ENCODE results near the gene LMBR1. TPM values are rescaled to one million over a fixed set of nuclear protein-coding genes. Genes with fewer than 3 reads are reported as not detected.

Gene LMBR1
- total RNA-seq, 5 donors from 2014 or later (not counting 1 experiment from before 2014, with no cell fraction given) = 79.1 to 94.8 (median 83.8) TPM

DNA sequence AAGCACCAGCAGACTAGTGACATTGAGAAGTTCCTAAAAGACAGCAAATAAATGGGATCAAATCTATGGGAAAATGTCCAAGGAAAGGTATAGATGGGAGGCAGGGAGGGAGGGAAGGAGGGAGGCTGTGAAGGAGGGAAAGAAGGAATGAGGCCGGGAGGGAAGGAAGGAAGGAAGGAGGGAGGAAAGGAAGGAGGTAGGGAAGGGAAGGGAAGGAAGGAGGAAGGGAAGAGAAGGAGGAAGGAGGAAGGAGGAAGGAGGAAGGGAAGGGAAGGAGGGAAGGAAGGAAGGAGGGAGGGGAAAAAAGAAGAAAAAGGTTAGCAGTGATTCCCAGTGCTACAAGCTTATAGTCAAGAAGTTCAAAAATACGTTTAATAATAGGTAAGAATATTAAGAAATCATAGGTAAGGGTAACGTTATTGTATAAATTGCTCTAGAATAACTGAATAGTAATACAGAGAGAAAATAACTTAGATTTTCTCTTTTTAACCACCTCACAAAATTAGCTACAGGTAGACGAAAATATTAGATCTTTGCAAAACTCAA, 106.9 kb downstream of the LMBR1 start:
- H3K27ac Mint-ChIP-seq = no peak overlapping the region
- peaks cover 2 to 9% (median 5%) of the 10 kb centered on the region in 3 donors for H3K4me1 Mint-ChIP-seq
- 100% methylated on average over 1 of the region's 4 CpGs for WGBS (ENCODE audit: insufficient coverage)
- ChIA-PET CTCF (no interaction called here), POLR2A (no interaction called here)
- peaks cover 36% of the 10 kb centered on the region for H3K36me3 Mint-ChIP-seq
- H3K27me3 ChIP-seq (replicated peaks in 1 of 2; ENCODE audit: control insufficient read depth in 2 of 2, extremely low read depth in 1 of 2, insufficient read depth in 2 of 2, low read length in 1 of 2) = no peaks in the 10 kb centered on the region
- H3K27me3 Mint-ChIP-seq = no peaks in the 10 kb centered on the region
- H3K9me3 ChIP-seq = no peaks in the 10 kb centered on the region
- H3K4me1 ChIP-seq (ENCODE audit: control insufficient read depth in 1 of 2, extremely low read depth in 1 of 2, insufficient read depth in 2 of 2, low read length in 2 of 2) = no peaks in the 10 kb centered on the region
- DNase-seq (no peak), ATAC-seq (replicated peaks in 1 of 4) (no peak)
- H3K4me3 Mint-ChIP-seq = no peak overlapping the region
- H3K4me3 ChIP-seq (ENCODE audit: control insufficient read depth in 1 of 2, extremely low read depth in 1 of 2, low read length in 1 of 2) = no peak overlapping the region
- no peak overlapping the region for H3K27ac ChIP-seq (ENCODE audit: low read length)
- H3K9me3 Mint-ChIP-seq = peaks cover 0 to 2% (median 0%) of the 10 kb centered on the region in 3 donors
- peaks cover 0 to 12% of the 10 kb centered on the region in 2 donors for H3K36me3 ChIP-seq (ENCODE audit: control insufficient read depth in 2 of 2, extremely low read depth in 1 of 2, insufficient read depth in 1 of 2, low read length in 1 of 2)

DNA sequence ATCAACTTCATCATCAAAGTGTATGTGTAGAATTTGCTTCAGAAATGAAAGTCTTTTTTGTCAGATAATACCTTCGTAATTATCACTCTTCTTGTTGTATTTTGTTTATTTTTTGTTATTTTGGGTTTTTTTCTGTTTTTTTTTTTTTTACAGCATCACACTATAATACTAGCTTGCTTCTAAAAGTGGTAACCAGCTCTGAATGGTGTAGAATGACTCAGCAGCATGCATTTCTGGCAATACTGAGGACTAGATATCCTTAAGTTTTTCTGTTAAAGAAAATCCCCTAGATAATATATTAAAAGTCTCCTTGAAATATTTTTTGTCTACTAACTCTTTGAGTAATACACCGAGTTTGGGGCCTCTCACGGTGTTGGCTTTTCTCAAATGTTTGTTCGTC, 109.1 kb downstream of the LMBR1 start:
- Histone ChIP-seq H3K4me3 (ENCODE audit: control insufficient read depth in 1 of 2, extremely low read depth in 1 of 2, low read length in 1 of 2) (no peak overlapping the region), H3K27me3 (replicated peaks in 1 of 2; ENCODE audit: control insufficient read depth in 2 of 2, extremely low read depth in 1 of 2, insufficient read depth in 2 of 2, low read length in 1 of 2) (no peaks in the 10 kb centered on the region), H3K27ac (ENCODE audit: low read length) (no peak overlapping the region), H3K36me3 (ENCODE audit: control insufficient read depth in 2 of 2, extremely low read depth in 1 of 2, insufficient read depth in 1 of 2, low read length in 1 of 2) (peaks cover 0 to 10% of the 10 kb centered on the region in 2 donors), H3K4me1 (ENCODE audit: control insufficient read depth in 1 of 2, extremely low read depth in 1 of 2, insufficient read depth in 2 of 2, low read length in 2 of 2) (no peaks in the 10 kb centered on the region), H3K9me3 (no peaks in the 10 kb centered on the region)
- DNase-seq (no peak), ATAC-seq (replicated peaks in 1 of 4) (no peak)
- ChIA-PET POLR2A (no interaction called here), CTCF (interaction anchor here (0.6 kb wide), 2 partner anchors 10 to 38 kb away, joined by 3 to 4 read pairs; no protein-coding TSS in a partner anchor)
- H3K4me3 Mint-ChIP-seq = no peak overlapping the region
- peaks cover 0 to 2% (median 0%) of the 10 kb centered on the region in 3 donors for H3K9me3 Mint-ChIP-seq
- H3K27ac Mint-ChIP-seq = no peak overlapping the region
- no CpG with 5 or more reads among the region's 4 CpGs for WGBS (ENCODE audit: insufficient coverage)
- H3K4me1 Mint-ChIP-seq = peaks cover 6 to 11% (median 9%) of the 10 kb centered on the region in 3 donors
- H3K36me3 Mint-ChIP-seq = peaks cover 33% of the 10 kb centered on the region
- no peaks in the 10 kb centered on the region for H3K27me3 Mint-ChIP-seq

DNA sequence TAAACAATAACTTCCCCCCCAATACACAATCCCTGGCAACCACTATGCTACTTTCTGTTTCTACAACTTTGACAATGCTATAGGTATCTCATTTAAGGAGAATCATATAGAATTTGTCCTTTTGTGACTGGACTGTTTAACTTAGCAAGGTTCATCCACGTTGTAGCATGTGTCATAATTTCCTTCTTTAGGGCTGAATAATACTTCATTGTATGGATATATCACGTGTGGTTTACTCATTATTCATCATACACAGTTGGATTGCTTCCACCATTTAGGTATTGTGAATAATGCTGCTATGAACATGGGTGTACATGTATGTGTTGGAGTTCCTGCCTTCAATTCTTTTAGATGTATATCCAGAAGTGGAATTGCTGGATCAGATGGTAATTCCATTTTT, 111.0 kb downstream of the LMBR1 start:
- CTCF ChIA-PET = no interaction called here
- no peak overlapping the region for H3K27ac ChIP-seq (ENCODE audit: low read length)
- peaks cover 40% of the 10 kb centered on the region for H3K36me3 Mint-ChIP-seq

DNA sequence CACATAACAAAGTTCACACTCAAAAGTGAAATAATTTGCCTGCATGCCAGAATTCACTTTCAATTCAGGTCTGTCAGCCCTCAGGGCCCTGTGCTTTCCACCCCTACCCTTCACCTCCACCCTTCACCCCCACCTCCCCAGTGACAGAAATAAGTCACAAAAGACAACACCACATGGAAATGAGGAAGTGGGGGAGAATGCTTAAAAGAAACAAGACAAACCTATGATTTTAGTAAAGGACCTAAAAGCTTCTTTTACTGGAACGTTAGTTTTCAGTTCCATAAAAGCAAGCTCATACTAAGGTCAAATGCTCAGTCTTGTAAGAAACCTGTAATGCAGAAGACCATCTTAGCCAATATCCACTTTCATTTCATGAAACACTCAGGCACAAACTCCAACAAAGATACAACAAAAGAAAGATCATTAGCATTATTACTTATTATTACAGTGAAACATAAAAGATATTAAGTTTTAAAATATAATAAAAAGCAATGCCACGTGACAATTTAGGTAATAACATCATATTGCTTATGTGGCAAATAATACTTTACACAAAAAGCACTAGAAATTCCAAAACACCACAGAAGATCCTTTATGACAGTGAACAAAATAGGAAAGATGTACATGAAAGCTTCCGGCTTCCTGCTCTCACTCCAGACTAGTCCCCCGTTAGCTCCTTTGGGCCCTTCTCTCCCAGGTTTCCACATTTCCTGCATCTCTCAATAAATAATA, 112.1 kb downstream of the LMBR1 start:
- Mint-ChIP-seq H3K36me3 (peaks cover 41% of the 10 kb centered on the region), H3K27me3 (no peaks in the 10 kb centered on the region), H3K27ac (no peak overlapping the region), H3K4me1 (peaks cover 17 to 24% (median 18%) of the 10 kb centered on the region in 3 donors), H3K9me3 (peaks cover 0 to 3% (median 2%) of the 10 kb centered on the region in 3 donors), H3K4me3 (no peak overlapping the region)
- DNase-seq (peak in 1 of 35 experiments; percentile 0), ATAC-seq (replicated peaks in 1 of 4) (no peak)
- CTCF ChIA-PET = interaction anchor here in 1 of 2 donors (0.5 to 1.0 kb wide), 2 partner anchors 35 to 1402 kb away, joined by 3 read pairs; no protein-coding TSS in a partner anchor
- peaks cover 0 to 10% of the 10 kb centered on the region in 2 donors for H3K36me3 ChIP-seq (ENCODE audit: control insufficient read depth in 2 of 2, extremely low read depth in 1 of 2, insufficient read depth in 1 of 2, low read length in 1 of 2)
- POLR2A ChIA-PET = no interaction called here
- WGBS (ENCODE audit: insufficient coverage) = no CpG with 5 or more reads among the region's 4 CpGs
- no peaks in the 10 kb centered on the region for H3K27me3 ChIP-seq (replicated peaks in 1 of 2; ENCODE audit: control insufficient read depth in 2 of 2, extremely low read depth in 1 of 2, insufficient read depth in 2 of 2, low read length in 1 of 2)
- no peaks in the 10 kb centered on the region for H3K4me1 ChIP-seq (ENCODE audit: control insufficient read depth in 1 of 2, extremely low read depth in 1 of 2, insufficient read depth in 2 of 2, low read length in 2 of 2)
- no peaks in the 10 kb centered on the region for H3K9me3 ChIP-seq
- no peak overlapping the region for H3K27ac ChIP-seq (ENCODE audit: low read length)
- no peak overlapping the region for H3K4me3 ChIP-seq (ENCODE audit: control insufficient read depth in 1 of 2, extremely low read depth in 1 of 2, low read length in 1 of 2)

More for the DNA sequence above, 111.0 kb downstream of the LMBR1 start:
- no CpG with 5 or more reads among the region's 2 CpGs for WGBS (ENCODE audit: insufficient coverage)
- Histone ChIP-seq H3K4me3 (ENCODE audit: control insufficient read depth in 1 of 2, extremely low read depth in 1 of 2, low read length in 1 of 2) (no peak overlapping the region), H3K9me3 (no peaks in the 10 kb centered on the region), H3K4me1 (ENCODE audit: control insufficient read depth in 1 of 2, extremely low read depth in 1 of 2, insufficient read depth in 2 of 2, low read length in 2 of 2) (no peaks in the 10 kb centered on the region), H3K36me3 (ENCODE audit: control insufficient read depth in 2 of 2, extremely low read depth in 1 of 2, insufficient read depth in 1 of 2, low read length in 1 of 2) (peaks cover 0 to 8% of the 10 kb centered on the region in 2 donors), H3K27me3 (replicated peaks in 1 of 2; ENCODE audit: control insufficient read depth in 2 of 2, extremely low read depth in 1 of 2, insufficient read depth in 2 of 2, low read length in 1 of 2) (no peaks in the 10 kb centered on the region)
- H3K4me1 Mint-ChIP-seq = peaks cover 15 to 20% (median 18%) of the 10 kb centered on the region in 3 donors
- peaks cover 0 to 3% (median 2%) of the 10 kb centered on the region in 3 donors for H3K9me3 Mint-ChIP-seq
- no peak overlapping the region for H3K27ac Mint-ChIP-seq
- no peak overlapping the region for H3K4me3 Mint-ChIP-seq
- POLR2A ChIA-PET = no interaction called here
- ATAC-seq (replicated peaks in 1 of 4) (no peak), DNase-seq (no peak)
- H3K27me3 Mint-ChIP-seq = no peaks in the 10 kb centered on the region

DNA sequence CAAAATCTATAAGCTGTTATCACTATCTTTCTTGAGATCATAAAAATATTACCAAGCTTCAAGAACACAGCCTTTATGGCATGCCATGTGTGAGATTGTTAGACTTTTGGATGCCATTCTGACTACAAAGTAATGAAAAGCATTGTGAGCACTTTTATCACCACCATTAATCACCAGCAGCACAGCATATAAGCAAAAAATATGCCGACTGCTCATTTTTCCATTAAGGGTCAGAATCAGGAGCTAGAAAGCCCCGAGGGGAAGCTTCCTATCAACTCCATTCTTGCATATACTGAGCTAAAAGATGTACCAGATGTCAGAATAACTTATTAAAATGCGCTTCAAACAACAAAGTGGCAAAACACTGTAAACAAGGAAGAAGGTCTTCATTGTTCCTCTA, 114.3 kb downstream of the LMBR1 start:
- H3K27me3 Mint-ChIP-seq = no peaks in the 10 kb centered on the region
- no peak overlapping the region for H3K4me3 ChIP-seq (ENCODE audit: control insufficient read depth in 1 of 2, extremely low read depth in 1 of 2, low read length in 1 of 2)
- H3K27me3 ChIP-seq (replicated peaks in 1 of 2; ENCODE audit: control insufficient read depth in 2 of 2, extremely low read depth in 1 of 2, insufficient read depth in 2 of 2, low read length in 1 of 2) = no peaks in the 10 kb centered on the region
- H3K4me1 Mint-ChIP-seq = peaks cover 20 to 29% (median 20%) of the 10 kb centered on the region in 3 donors
- H3K36me3 ChIP-seq (ENCODE audit: control insufficient read depth in 2 of 2, extremely low read depth in 1 of 2, insufficient read depth in 1 of 2, low read length in 1 of 2) = peaks cover 0 to 3% of the 10 kb centered on the region in 2 donors
- no peaks in the 10 kb centered on the region for H3K9me3 ChIP-seq
- no peak overlapping the region for H3K4me3 Mint-ChIP-seq
- H3K27ac Mint-ChIP-seq = no peak overlapping the region
- ATAC-seq (replicated peaks in 1 of 4) = no peak
- no peaks in the 10 kb centered on the region for H3K4me1 ChIP-seq (ENCODE audit: control insufficient read depth in 1 of 2, extremely low read depth in 1 of 2, insufficient read depth in 2 of 2, low read length in 2 of 2)
- ChIA-PET CTCF (no interaction called here), POLR2A (no interaction called here)
- no peak for DNase-seq
- WGBS (ENCODE audit: insufficient coverage) = 73% methylated on average over 2 of the region's 3 CpGs
- H3K27ac ChIP-seq (ENCODE audit: low read length) = no peak overlapping the region
- peaks cover 40% of the 10 kb centered on the region for H3K36me3 Mint-ChIP-seq
- peaks cover 2 to 3% (median 3%) of the 10 kb centered on the region in 3 donors for H3K9me3 Mint-ChIP-seq

DNA sequence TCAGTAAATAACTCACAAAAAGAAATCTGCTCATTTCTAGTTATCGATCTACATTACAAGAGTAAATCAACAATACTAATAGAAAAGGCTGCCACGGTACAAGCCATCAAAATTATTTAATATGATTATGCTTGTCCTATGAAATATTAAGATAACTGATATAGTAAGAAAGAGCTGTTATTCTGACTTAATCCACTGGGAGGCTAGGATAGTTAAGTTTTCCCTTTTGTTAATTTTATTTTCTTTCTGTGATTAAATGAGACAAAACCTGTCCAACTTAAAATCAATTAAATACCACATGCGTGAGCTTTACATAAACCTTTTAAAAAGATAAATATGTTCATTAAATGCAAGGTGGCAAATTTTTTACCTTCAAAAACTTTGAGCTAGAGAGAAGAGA, 114.8 kb downstream of the LMBR1 start:
- Histone ChIP-seq H3K4me1 (ENCODE audit: control insufficient read depth in 1 of 2, extremely low read depth in 1 of 2, insufficient read depth in 2 of 2, low read length in 2 of 2) (no peaks in the 10 kb centered on the region), H3K36me3 (ENCODE audit: control insufficient read depth in 2 of 2, extremely low read depth in 1 of 2, insufficient read depth in 1 of 2, low read length in 1 of 2) (peaks cover 0 to 3% of the 10 kb centered on the region in 2 donors), H3K4me3 (ENCODE audit: control insufficient read depth in 1 of 2, extremely low read depth in 1 of 2, low read length in 1 of 2) (no peak overlapping the region), H3K27ac (ENCODE audit: low read length) (no peak overlapping the region), H3K27me3 (replicated peaks in 1 of 2; ENCODE audit: control insufficient read depth in 2 of 2, extremely low read depth in 1 of 2, insufficient read depth in 2 of 2, low read length in 1 of 2) (no peaks in the 10 kb centered on the region), H3K9me3 (no peaks in the 10 kb centered on the region)
- ATAC-seq (replicated peaks in 1 of 4) (no peak), DNase-seq (no peak)
- POLR2A ChIA-PET = no interaction called here
- H3K27me3 Mint-ChIP-seq = no peaks in the 10 kb centered on the region
- peaks cover 3 to 4% (median 4%) of the 10 kb centered on the region in 3 donors for H3K9me3 Mint-ChIP-seq
- H3K27ac Mint-ChIP-seq = no peak overlapping the region
- peaks cover 21 to 31% (median 24%) of the 10 kb centered on the region in 3 donors for H3K4me1 Mint-ChIP-seq
- CTCF ChIA-PET = no interaction called here
- WGBS (ENCODE audit: insufficient coverage) = no CpG with 5 or more reads among the region's 3 CpGs
- no peak overlapping the region for H3K4me3 Mint-ChIP-seq
- peaks cover 41% of the 10 kb centered on the region for H3K36me3 Mint-ChIP-seq

Data from T-cell (primary cell).